Uterus (tissue), 2 donors: ENCODE data around the gene DNMBP.

Experiments
- POLR2A ChIP-seq, 2 donors: fragments of 450-650 bp; IDR thresholded peaks; one replicate each; pipeline ENCODE4 v1.6.1; 2016; ENCODE audit warnings: antibody characterized with exemption in 2 of 2, mild to moderate bottlenecking in 1 of 2, moderate library complexity in 1 of 2
- TF ChIP-seq, protein P1 (sequence below), 4 experiments: fragments of 200-600 bp in 2 of 4; fragments of 450-650 bp in 2 of 4; sonication (generic) in 2 of 4; IDR thresholded peaks; one replicate each; pipeline ENCODE4 v1.5.1; 2016 to 2019; ENCODE audit warnings: antibody characterized with exemption in 4 of 4, mild to moderate bottlenecking in 2 of 4, moderate library complexity in 1 of 4

GRCh38 chr10:99943908-99944307 is 65.8 kb downstream of the DNMBP start:
- TF ChIP-seq, protein P1, sequence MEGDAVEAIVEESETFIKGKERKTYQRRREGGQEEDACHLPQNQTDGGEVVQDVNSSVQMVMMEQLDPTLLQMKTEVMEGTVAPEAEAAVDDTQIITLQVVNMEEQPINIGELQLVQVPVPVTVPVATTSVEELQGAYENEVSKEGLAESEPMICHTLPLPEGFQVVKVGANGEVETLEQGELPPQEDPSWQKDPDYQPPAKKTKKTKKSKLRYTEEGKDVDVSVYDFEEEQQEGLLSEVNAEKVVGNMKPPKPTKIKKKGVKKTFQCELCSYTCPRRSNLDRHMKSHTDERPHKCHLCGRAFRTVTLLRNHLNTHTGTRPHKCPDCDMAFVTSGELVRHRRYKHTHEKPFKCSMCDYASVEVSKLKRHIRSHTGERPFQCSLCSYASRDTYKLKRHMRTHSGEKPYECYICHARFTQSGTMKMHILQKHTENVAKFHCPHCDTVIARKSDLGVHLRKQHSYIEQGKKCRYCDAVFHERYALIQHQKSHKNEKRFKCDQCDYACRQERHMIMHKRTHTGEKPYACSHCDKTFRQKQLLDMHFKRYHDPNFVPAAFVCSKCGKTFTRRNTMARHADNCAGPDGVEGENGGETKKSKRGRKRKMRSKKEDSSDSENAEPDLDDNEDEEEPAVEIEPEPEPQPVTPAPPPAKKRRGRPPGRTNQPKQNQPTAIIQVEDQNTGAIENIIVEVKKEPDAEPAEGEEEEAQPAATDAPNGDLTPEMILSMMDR (IDR thresholded peaks at IDR 0.05), result no peak
- no peak for TF ChIP-seq POLR2A (IDR thresholded peaks at IDR 0.05)
